ENCODE results near the gene UBE2G2. TPM values are rescaled to one million over a fixed set of nuclear protein-coding genes. Genes with fewer than 3 reads are reported as not detected.
A peak's percentile ranks its signal among the peaks of the same experiment; 100 is the strongest.

UBE2G2 gene
- total RNA-seq, 4 donors from 2014 or later: 38.4 to 75.1 (median 67.4) TPM

DNA sequence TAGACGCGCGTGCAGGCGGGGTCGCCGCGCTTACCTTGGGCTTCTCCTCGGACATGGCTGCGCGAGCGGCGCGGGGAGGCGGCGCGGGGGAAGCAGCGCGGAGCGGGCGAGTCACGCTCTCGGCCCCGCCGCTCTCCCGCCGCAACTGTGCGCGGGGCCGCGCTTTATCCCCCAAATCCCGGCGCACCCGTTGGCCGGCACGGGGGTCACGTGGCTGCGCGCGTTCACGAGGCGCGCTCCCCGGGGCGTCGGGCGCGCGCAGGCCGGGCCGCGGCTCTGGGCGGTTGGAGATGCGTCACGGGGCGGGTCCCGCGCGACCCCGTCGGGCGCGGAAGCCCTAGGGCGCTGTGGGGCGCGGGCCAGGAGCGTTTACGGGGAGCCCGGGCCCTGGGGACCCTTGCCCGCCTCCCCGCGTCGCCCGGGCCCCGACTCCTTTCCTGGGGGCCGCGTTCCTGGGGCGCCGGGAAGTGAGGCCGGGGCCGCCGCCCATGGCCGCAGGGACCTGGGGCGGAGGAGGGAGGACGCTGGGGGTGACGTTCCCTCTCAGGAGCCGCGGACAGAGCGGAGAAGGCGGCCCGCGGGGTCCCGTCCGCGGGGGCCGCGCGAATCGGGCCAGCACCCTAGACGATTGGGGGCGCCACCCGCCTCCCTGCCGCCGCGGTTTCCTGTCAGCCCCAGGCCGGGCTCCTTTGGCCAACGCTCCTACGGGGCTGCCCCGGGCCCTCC lies 16.5 kb upstream of the UBE2G2 start, which contains the start of gene SUMO3:
Gene SUMO3 (minus strand): TSS at position 149 of the 726 bp plus-strand sequence. CDS start 94 bp downstream, at position 55.
- no peaks in the 10 kb centered on the region for H3K27me3 ChIP-seq
- DNase-seq: peak; percentile 72 to 88
- peak within 1 kb of the TSS; percentile 60 to 92 for H3K4me3 ChIP-seq
- peaks cover 0 to 9% of the 10 kb centered on the region in 2 donors for H3K4me1 ChIP-seq
- no peaks in the 10 kb centered on the region for H3K36me3 ChIP-seq
- peak; percentile 89 to 97 for TF ChIP-seq POLR2A (IDR thresholded peaks at IDR 0.05)
- TF ChIP-seq, protein P1, sequence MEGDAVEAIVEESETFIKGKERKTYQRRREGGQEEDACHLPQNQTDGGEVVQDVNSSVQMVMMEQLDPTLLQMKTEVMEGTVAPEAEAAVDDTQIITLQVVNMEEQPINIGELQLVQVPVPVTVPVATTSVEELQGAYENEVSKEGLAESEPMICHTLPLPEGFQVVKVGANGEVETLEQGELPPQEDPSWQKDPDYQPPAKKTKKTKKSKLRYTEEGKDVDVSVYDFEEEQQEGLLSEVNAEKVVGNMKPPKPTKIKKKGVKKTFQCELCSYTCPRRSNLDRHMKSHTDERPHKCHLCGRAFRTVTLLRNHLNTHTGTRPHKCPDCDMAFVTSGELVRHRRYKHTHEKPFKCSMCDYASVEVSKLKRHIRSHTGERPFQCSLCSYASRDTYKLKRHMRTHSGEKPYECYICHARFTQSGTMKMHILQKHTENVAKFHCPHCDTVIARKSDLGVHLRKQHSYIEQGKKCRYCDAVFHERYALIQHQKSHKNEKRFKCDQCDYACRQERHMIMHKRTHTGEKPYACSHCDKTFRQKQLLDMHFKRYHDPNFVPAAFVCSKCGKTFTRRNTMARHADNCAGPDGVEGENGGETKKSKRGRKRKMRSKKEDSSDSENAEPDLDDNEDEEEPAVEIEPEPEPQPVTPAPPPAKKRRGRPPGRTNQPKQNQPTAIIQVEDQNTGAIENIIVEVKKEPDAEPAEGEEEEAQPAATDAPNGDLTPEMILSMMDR (IDR thresholded peaks at IDR 0.05): no peak
- intact Hi-C loops (cut with DNase I; ENCODE audit: low total_unique reads): loop anchor here (5.0 kb wide), 1 partner anchor 54 kb away; the partner anchor contains the start of gene PTTG1IP
- peak within 1 kb of the TSS; percentile 91 to 96 for H3K27ac ChIP-seq
- peaks cover 0 to 8% of the 10 kb centered on the region in 2 donors for H3K9me3 ChIP-seq

DNA sequence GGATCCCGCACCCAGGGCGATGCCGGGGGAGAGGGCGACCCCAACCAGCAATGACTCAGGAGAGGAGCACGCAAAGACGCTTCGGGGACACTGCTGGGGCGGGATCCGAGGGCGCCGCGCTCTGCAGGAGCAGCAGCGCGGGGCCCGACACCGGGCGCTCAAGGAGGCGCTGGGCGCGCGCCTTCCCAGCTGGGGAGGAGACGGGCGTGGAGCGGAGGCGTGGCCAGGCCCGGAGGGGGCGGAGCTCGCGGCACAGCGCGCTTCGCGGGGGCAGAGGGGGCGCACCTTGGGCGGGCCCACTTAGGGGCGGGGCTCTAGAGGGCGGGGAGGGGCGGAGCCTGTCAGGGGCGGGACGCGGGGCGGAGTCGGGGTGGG lies 15.9 kb upstream of the UBE2G2 start:
- DNase-seq: peak; percentile 90 to 94
- intact Hi-C loops (cut with DNase I; ENCODE audit: low total_unique reads): loop anchor here (5.0 kb wide), 1 partner anchor 55 kb away; the partner anchor contains the start of gene PTTG1IP
- peak overlapping the region; percentile 60 to 92 for H3K4me3 ChIP-seq
- H3K4me1 ChIP-seq: peaks cover 0 to 9% of the 10 kb centered on the region in 2 donors
- H3K36me3 ChIP-seq: no peaks in the 10 kb centered on the region
- peaks cover 0 to 4% of the 10 kb centered on the region in 2 donors for H3K9me3 ChIP-seq
- TF ChIP-seq, protein P1 (IDR thresholded peaks at IDR 0.05): no peak
- TF ChIP-seq POLR2A (IDR thresholded peaks at IDR 0.05): no peak
- peak overlapping the region; percentile 91 to 96 for H3K27ac ChIP-seq
- no peaks in the 10 kb centered on the region for H3K27me3 ChIP-seq

DNA sequence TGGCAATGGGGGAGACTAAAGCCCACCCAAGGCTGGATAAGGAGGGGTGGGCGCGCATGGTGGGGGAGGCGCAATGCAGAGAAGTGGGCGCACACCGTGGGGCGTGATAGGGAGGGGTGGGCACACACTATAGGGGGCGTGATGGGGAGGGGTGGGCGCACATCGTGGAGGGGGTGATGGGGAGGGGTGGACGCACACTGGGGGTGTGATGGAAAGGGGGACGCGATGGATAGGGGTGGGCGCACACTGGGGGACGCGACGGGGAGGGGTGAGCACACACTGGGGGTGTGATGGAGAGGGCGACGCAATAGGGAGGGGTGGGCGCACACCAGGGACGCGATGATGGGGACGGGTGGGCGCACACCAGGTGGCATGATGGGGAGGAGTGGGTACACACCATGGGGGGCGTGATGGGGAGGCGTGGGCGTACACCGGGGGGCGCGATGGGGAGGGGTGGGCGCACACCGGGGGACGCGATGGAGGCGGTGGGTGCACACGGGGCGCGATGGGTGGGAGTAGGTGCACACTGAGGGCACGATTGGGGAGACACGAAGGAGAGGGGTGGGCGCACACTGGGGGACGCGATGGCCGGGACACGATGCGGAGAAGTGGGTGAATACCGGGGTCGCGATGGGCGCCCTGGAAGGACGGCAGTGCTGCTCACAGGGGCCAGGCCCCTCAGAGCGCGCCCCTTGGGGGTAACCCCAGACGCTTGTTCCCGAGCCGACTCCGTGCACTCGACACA lies 15.3 kb upstream of the UBE2G2 start:
- peak; percentile 36 to 37 for DNase-seq
- intact Hi-C loops (cut with DNase I; ENCODE audit: low total_unique reads): loop anchor here (5.0 kb wide), 1 partner anchor 55 kb away; the partner anchor contains the start of gene PTTG1IP
- TF ChIP-seq, protein P1 (IDR thresholded peaks at IDR 0.05): no peak
- no peak for TF ChIP-seq POLR2A (IDR thresholded peaks at IDR 0.05)
- H3K4me1 ChIP-seq: peaks cover 0 to 9% of the 10 kb centered on the region in 2 donors
- H3K27ac ChIP-seq: peak overlapping the region; percentile 91 to 96
- peak overlapping the region; percentile 60 to 92 for H3K4me3 ChIP-seq
- H3K27me3 ChIP-seq: no peaks in the 10 kb centered on the region
- H3K36me3 ChIP-seq: no peaks in the 10 kb centered on the region
- no peaks in the 10 kb centered on the region for H3K9me3 ChIP-seq

DNA sequence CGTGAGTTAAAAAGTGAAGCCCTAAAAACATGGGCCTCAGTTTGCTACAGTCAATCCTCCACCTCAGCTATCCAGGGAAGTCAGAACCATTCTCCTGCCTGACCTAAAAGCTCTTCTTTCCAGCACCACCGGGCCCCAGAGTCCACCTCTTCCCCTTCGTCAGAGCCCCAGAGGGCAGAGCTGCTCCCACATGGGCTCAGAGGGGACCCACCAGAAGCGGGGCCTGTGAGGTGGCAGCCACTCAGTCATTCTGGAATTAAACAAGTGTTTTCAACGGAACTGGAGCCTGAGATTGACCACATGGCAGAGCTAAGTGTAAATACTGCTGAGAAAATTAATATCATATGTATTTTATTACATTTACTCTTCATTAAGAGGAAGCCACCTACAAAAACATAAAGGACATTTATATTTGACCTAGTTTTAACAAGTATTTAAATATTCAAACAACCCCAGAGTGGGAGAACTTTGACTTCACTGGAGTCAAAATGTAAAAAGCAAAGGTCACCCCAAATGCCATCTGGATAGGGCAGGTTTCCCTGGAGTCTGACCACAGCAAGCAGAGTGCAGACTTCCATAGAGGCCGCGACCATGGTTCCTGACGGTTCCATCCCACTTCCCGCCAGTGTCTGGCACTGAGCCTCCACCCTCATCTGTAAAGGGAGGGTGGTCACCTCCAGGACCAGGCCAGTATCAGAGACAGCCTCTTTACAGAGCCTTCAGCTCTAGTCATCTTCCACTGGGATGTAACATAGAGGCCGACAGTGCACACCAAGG lies 14.4 kb upstream of the UBE2G2 start:
- Histone ChIP-seq H3K4me3 (no peak overlapping the region), H3K27me3 (no peaks in the 10 kb centered on the region), H3K36me3 (no peaks in the 10 kb centered on the region), H3K4me1 (peaks cover 0 to 9% of the 10 kb centered on the region in 2 donors), H3K27ac (no peak overlapping the region), H3K9me3 (no peaks in the 10 kb centered on the region)
- intact Hi-C loops (cut with DNase I; ENCODE audit: low total_unique reads): loop anchor here (5.0 kb wide), 1 partner anchor 56 kb away; the partner anchor contains the start of gene PTTG1IP
- TF ChIP-seq, protein P1 (IDR thresholded peaks at IDR 0.05): no peak
- no peak for TF ChIP-seq POLR2A (IDR thresholded peaks at IDR 0.05)
- DNase-seq: no peak
